HG02938 (cell line): ENCODE results near the gene C2CD3.
"Not testable (repeated sequence)": the region's sequence is repeated elsewhere in the genome, so short reads cannot be mapped to it uniquely, and the experiment has no call there.

Source experiments
- ATAC-seq: cut with Tn5 transposase; IDR thresholded peaks from one replicate; pipeline ENCODE4 v1.9.1; 2021; ENCODE audit warnings: mild to moderate bottlenecking, moderate library complexity; ENCODE audit not compliant: unreplicated experiment

Gene C2CD3

GRCh38 chr11:74005721-74006517 lies 164.9 kb downstream of the C2CD3 start:
- ATAC-seq: no peak

GRCh38 chr11:74004759-74005615 lies 165.8 kb downstream of the C2CD3 start:
- no peak for ATAC-seq

- no peak for ATAC-seq
Observed at GRCh38 chr11:74004046-74004695, 166.6 kb downstream of the C2CD3 start.

- no peak for ATAC-seq
Observed at GRCh38 chr11:74002832-74003231, 168.0 kb downstream of the C2CD3 start.

- no peak for ATAC-seq
Observed at GRCh38 chr11:74001822-74002286, 168.9 kb downstream of the C2CD3 start.

GRCh38 chr11:74000307-74001133 lies 170.3 kb downstream of the C2CD3 start:
- no peak for ATAC-seq

GRCh38 chr11:73999581-74000306 lies 171.1 kb downstream of the C2CD3 start:
- no peak for ATAC-seq

GRCh38 chr11:73998846-73999575 lies 171.8 kb downstream of the C2CD3 start:
- no peak for ATAC-seq

GRCh38 chr11:73997120-73997770 lies 173.6 kb downstream of the C2CD3 start:
- ATAC-seq: no peak

- ATAC-seq: no peak
Observed at GRCh38 chr11:73996161-73996747, 174.5 kb downstream of the C2CD3 start.

- peak; percentile 63 for ATAC-seq
Observed at GRCh38 chr11:73995731-73996130, 175.1 kb downstream of the C2CD3 start.

GRCh38 chr11:73995247-73995646 lies 175.6 kb downstream of the C2CD3 start:
- no peak for ATAC-seq

- ATAC-seq: no peak
Observed at GRCh38 chr11:73991471-73992006, 179.3 kb downstream of the C2CD3 start.

GRCh38 chr11:73990730-73991129 lies 180.1 kb downstream of the C2CD3 start:
- no peak for ATAC-seq

GRCh38 chr11:73989156-73989555 lies 181.6 kb downstream of the C2CD3 start:
- ATAC-seq: no peak

- no peak for ATAC-seq
Observed at GRCh38 chr11:73988227-73988626, 182.6 kb downstream of the C2CD3 start.

GRCh38 chr11:73985661-73986060 lies 185.1 kb downstream of the C2CD3 start:
- ATAC-seq: not testable (repeated sequence)
